ENCODE results near the gene SEM1.
"Not testable (repeated sequence)": the region's sequence is repeated elsewhere in the genome, so short reads cannot be mapped to it uniquely, and the experiment has no call there.

SEM1 gene

DNA sequence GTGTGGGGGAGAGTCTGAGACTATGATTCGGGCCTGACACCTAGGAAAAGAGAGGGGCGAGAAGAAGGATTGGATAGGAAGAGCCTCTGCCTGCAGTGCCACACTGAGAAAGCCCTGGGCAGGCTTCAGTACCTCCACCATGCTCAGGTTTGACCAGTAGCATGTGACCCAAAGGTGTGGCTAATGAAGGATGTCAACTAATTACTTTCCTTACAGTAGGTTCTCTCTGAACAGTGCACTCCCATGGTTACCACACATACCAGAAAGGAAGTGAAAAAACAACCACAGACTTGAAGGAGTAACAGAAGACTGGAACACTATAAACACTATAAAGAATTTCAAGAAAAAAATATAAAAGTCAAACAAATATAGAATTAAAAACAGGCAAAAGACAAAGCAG is 46.2 kb downstream of the SEM1 start:
- DNase-seq (ENCODE audit: low read depth), result no peak

DNA sequence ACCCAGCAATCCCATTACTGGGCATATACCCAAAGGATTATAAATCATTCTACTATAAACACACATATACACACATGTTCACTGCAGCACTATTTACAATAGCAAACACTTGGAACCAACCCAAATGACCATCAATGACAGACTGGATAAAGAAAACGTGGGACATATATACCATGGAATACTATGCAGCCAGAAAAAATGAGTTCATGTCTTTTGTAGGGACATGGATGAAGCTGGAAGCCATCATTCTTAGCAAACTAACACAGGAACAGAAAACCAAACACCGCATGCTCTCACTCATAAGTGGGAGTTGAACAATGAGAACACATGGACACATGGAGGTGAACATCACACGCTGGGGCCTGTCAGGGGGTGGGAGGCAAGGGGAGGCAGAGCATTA is 47.5 kb downstream of the SEM1 start:
- DNase-seq (ENCODE audit: low read depth), result not testable (repeated sequence)

DNA sequence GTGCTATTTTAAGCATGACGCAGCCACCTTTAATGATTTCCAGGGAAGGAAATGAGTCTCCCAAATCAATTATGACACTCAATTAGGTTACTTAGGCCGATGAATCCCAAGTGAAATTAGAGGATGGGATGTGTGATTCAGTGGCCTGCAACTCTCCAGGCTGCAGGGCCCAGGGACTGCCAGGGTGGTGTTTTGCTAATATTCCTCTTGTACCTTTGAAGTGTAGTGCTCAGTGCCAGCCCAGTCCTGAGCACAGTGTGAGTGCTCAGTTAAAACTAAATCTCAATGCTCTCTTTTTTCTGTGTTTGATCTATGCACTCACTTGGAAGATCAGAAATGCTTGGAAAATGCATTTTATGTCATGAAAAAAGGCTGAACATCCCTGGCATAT is 51.6 kb downstream of the SEM1 start:
- no peak for DNase-seq (ENCODE audit: low read depth)

DNA sequence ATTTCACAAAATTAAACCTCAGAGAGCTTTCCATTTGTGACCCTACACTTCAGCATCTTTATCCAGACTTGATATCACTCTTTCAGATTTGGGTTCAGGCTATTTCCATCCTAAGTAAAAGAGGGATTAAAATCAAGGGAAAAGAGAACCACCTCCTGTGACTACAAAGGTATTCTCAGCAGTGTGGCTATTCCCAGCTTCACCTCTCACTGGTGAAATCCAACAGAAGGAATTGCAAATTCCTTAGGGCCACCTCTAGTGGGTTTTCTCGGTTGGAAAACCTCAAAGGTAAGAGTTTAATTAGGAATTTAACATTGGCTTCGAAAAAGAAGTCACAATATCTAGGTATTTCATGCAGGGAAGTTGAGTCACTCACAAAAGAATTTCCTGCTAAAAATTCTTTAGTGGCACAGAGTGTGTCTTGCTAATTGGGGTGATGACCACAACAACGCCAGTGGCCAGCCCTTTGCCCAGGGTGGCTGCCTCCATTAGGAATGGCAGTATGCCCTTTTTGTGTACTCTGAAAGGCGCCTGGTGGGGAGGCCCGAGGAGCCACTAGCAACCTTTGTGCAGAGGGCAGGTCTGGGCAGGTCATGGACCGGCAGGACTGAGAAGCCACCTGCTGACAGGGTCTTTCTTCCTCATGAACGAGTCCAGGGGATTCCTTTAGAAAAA is 52.2 kb downstream of the SEM1 start:
- DNase-seq (ENCODE audit: low read depth), result no peak

DNA sequence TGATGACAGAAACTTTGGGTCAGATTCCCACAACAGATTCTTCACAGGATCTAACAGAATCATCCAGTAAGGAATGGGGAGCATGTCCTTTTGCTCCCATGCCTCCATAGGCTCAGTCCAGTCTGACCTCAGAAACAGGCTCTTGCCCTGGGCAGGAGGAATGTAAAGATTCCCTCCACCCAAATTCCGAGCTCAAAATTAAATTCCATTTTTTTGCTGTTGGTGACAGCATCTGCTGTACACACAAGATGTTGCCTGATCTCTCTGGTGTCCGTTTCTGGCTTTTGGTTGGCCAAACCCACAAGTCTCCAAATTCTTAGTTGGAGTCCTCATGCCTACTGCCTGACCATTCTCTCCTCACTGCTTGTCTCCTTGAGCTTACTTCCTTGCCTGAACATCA is 53.7 kb downstream of the SEM1 start:
- DNase-seq (ENCODE audit: low read depth), result no peak

DNA sequence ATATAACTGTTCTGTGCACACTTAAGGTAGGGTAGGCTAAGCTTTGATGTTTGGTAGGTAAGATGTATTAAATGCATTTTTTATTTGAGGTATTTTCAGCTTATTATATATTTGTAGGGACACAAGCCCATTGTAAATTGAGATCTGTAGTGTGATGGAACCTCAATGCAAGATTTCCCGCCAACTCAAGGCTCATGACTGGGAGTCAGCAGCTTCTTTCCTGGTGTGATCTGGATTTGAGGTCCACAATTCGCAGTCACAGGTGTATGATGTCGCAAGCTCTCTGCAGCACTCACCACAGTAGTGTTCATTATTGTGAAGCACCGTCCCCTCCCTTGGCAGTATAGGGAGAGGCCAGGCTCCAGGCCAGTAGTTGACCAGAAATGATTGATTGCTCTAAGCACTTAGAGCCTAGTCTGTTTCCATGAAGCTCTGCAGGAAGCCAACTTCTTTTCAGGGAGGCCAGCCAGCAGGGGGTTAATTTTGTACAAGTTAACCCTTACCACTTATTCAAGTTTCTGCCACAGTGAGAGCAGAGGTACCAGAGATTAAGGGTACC is 54.9 kb downstream of the SEM1 start:
- DNase-seq (ENCODE audit: low read depth), result no peak

DNA sequence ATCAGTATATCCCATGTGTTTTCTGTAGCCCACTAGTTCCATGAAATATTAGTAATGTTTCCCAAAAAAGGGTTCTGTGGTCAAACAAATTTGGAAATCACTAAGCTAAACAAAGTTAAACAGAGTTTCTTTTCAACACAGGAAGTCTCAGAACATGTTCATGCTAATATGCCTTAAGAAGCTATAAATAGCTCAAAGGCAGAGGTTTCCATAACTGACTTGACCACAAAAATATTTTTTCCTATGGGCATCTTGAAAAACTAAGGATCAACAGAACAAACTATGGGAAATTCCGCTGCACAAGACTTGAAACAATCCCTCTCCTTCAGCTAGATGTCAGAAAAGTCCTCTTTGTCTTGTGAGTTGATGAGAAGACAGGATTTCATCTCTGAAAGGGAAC is 59.7 kb downstream of the SEM1 start:
- DNase-seq (ENCODE audit: low read depth), result no peak

DNA sequence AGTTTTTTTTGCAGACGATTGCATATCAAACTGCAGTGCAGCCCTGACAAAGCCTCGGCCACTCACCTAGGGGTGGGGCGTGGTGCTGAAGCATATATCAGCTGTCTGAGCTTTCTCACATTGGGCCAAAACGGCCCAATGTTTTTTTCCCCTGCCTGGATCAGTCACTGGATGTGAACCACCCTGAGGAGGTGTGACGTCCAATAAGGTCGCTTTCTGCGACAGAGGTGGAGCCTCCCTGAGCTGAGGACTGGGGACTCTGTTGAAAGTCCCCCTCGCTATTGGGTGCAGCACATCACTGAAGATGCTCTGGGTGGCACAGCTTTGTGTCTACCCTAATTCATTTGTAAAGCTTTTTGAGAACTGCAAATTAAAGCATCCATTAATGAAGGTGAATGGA is 60.9 kb downstream of the SEM1 start:
- no peak for DNase-seq (ENCODE audit: low read depth)

DNA sequence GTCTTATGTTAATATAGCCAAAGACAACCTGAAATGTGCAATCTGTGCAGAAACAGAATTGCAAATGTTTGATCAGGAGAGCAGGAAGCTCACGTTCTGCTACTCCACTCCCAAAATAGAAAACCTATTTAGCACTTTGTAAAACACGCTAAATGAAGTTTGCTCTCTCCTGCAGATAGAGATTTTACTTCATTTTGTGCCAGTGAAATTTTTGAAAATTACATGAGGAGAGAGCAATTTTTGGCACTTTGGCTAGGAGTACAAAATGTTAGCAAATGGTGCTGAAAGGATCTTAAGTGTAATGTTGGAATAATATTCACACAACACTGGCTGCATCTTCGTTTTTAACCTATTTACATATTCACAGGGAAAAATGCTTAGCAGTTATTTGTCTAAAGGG is 61.9 kb downstream of the SEM1 start:
- DNase-seq (ENCODE audit: low read depth), result no peak

DNA sequence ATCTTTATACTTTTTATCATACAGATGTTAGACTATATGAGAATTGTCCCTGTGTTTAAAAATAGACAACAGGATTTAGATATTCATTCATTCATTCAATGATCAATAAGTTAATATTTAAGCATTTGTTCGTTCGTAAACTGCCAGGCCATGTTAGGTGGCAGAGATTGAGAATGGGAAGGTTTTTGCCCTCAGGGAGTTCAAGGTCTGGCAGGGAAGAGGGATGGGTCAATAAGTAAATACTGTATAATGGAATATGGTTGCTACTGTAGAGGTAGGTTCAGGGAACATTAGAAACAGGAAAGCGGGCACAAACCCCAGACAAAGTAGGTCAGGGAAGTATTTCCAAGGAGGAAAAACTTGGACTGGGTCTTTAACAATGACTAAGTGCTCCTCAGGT is 64.6 kb downstream of the SEM1 start:
- DNase-seq (ENCODE audit: low read depth), result no peak

DNA sequence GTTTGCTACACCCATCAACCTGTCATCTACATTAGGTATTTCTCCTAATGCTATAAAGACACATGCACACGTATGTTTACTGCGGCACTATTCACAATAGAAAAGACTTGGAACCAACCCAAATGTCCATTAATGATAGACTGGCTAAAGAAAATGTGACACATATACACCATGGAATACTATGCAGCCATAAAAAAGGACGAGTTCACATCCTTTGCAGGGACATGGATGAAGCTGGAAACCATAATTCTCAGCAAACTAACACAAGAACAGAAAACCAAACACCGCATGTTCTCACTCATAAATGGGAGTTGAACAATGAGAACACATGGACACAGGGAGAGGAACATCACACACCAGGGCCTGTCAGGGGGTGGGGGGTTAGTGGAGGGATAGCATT is 66.2 kb downstream of the SEM1 start:
- DNase-seq (ENCODE audit: low read depth), result not testable (repeated sequence)

DNA sequence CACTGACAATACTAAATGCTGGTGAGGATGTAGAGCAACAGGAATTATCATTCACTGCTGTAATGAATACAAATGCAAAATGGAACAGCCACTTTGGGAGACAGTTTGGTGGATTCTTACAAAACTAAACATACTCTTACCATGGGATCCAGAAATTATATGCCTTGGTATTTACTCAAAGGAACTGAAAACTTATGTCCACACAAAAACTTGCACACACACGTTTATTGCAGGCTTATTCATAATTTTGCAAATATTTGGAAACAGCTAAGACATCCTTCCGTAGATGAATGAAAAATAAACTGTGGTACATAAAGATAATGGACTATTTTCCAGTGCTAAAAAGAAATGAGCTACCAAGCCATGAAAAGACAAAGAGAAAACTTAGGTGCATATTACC is 69.6 kb downstream of the SEM1 start:
- DNase-seq (ENCODE audit: low read depth), result no peak

Data from activated gamma-delta T cell treated with anti-CD3 and anti-CD28 coated beads, Interleukin-2, amount 50 U/mL, for 16 hours (primary cell).